IMR-90 (cell line): ENCODE data around the gene EXOC4. TPM values are rescaled to one million over a fixed set of nuclear protein-coding genes. Genes with fewer than 3 reads are reported as not detected.

Experiments
- ATAC-seq: fragments of 200-7000 bp; cut with Tn5 transposase; 2 replicates; pipeline ENCODE4 v1.9.1; 2020; ENCODE audit warnings: low read depth, mild to moderate bottlenecking, moderate library complexity
- BruUV-seq: library from RNA; stranded (reverse); fragments of 400-500 nt; replicated peaks from 2 replicates; lab custom pipeline; 2021; lab: Mats Ljungman, UMichigan
- CTCF ChIA-PET: fragments of 300-600 bp; formaldehyde crosslinking; extraction: SDS; loops from one replicate; lab custom pipeline; 2021; ENCODE audit warnings: antibody characterized with exemption; lab: Yijun Ruan, JAX
- POLR2A ChIA-PET: fragments of 300-600 bp; sonication (Branson Sonifier 250); formaldehyde crosslinking; loops from one replicate; lab custom pipeline; 2022; ENCODE audit warnings: antibody characterized with exemption; ENCODE audit not compliant: unreplicated experiment; lab: Charles Lee
- DNase-seq: peaks from one replicate; pipeline ENCODE4 v3.0.0; 2013
- H2AFZ ChIP-seq: replicated peaks from 2 replicates; pipeline ENCODE3; 2013; ENCODE audit warnings: low read length, mild to moderate bottlenecking; ENCODE audit not compliant: poor library complexity
- H2AK5ac ChIP-seq: 2 replicates; pipeline ENCODE4 v1.6.1; 2013; ENCODE audit warnings: low read depth, low read length, inconsistent platforms
- H2AK9ac ChIP-seq: replicated peaks from 2 replicates; pipeline ENCODE3; 2013; ENCODE audit warnings: mild to moderate bottlenecking, low read depth, low read length, moderate library complexity; ENCODE audit not compliant: poor library complexity
- H2BK120ac ChIP-seq: 2 replicates; pipeline ENCODE4 v1.6.1; 2013; ENCODE audit warnings: low read depth, low read length, inconsistent platforms
- H2BK15ac ChIP-seq: 3 replicates; pipeline ENCODE4 v1.6.1; 2013; ENCODE audit warnings: low read depth, low read length, inconsistent platforms
- H2BK20ac ChIP-seq: 2 replicates; pipeline ENCODE4 v1.6.1; 2013; ENCODE audit warnings: low read depth, mild to moderate bottlenecking, inconsistent platforms, low read length, moderate library complexity
- H2BK5ac ChIP-seq: 2 replicates; pipeline ENCODE4 v1.6.1; 2013; ENCODE audit warnings: mild to moderate bottlenecking, low read depth, low read length, inconsistent platforms; ENCODE audit not compliant: poor library complexity, severe bottlenecking
- H3K14ac ChIP-seq: replicated peaks from 2 replicates; pipeline ENCODE4 v1.6.1; 2013; ENCODE audit warnings: low read depth, low read length, inconsistent platforms
- H3K18ac ChIP-seq: 2 replicates; pipeline ENCODE4 v1.6.1; 2013; ENCODE audit warnings: low read depth, low read length, control low read depth
- H3K23ac ChIP-seq: 2 replicates; pipeline ENCODE4 v1.6.1; 2013; ENCODE audit warnings: low read depth, low read length, inconsistent platforms
- H3K27ac ChIP-seq: 2 replicates; pipeline ENCODE4 v1.5.1; 2013; ENCODE audit warnings: mild to moderate bottlenecking, control low read depth, low read length; ENCODE audit not compliant: insufficient read depth
- H3K27me3 ChIP-seq: 2 replicates; pipeline ENCODE4 v1.6.1; 2013; ENCODE audit warnings: low read length; ENCODE audit not compliant: control insufficient read depth, insufficient read depth
- H3K36me3 ChIP-seq: 2 replicates; pipeline ENCODE4 v1.6.1; 2013; ENCODE audit warnings: low read length, mixed read lengths; ENCODE audit not compliant: control insufficient read depth, insufficient read depth
- H3K4ac ChIP-seq: 2 replicates; pipeline ENCODE4 v1.6.1; 2013; ENCODE audit warnings: low read depth, low read length, inconsistent platforms
- H3K4me1 ChIP-seq: 2 replicates; pipeline ENCODE4 v1.6.1; 2013; ENCODE audit warnings: low read length, mixed read lengths; ENCODE audit not compliant: control insufficient read depth, insufficient read depth
- H3K4me2 ChIP-seq: 2 replicates; pipeline ENCODE4 v1.6.1; 2013; ENCODE audit warnings: low read depth, mild to moderate bottlenecking, control low read depth, low read length, moderate library complexity
- H3K4me3 ChIP-seq: 2 replicates; pipeline ENCODE4 v1.5.1; 2013; ENCODE audit warnings: low read depth, mild to moderate bottlenecking, control low read depth, low read length, moderate library complexity; ENCODE audit not compliant: insufficient read depth
- H3K56ac ChIP-seq: 2 replicates; pipeline ENCODE4 v1.6.1; 2013; ENCODE audit warnings: low read length, inconsistent platforms; ENCODE audit not compliant: insufficient read depth; ENCODE audit errors: extremely low read depth
- H3K79me1 ChIP-seq, 2 experiments: 2 replicates each; pipeline ENCODE4 v1.6.1; 2013; ENCODE audit warnings: low read length in 2 of 2, inconsistent platforms in 1 of 2, low read depth in 1 of 2
- H3K9ac ChIP-seq: 2 replicates; pipeline ENCODE4 v1.6.1; 2013; ENCODE audit warnings: low read depth, low read length, control low read depth
- H3K9me1 ChIP-seq: 2 replicates; pipeline ENCODE4 v1.6.1; 2013; ENCODE audit warnings: low read length, inconsistent platforms; ENCODE audit not compliant: insufficient read depth
- H3K9me3 ChIP-seq: 2 replicates; pipeline ENCODE4 v1.6.1; 2013; ENCODE audit warnings: low read length; ENCODE audit not compliant: control insufficient read depth, insufficient read depth
- H4K20me1 ChIP-seq: 2 replicates; pipeline ENCODE4 v1.6.1; 2013; ENCODE audit warnings: low read length, inconsistent platforms; ENCODE audit not compliant: insufficient read depth
- H4K5ac ChIP-seq: 2 replicates; pipeline ENCODE4 v1.6.1; 2013; ENCODE audit warnings: mild to moderate bottlenecking, low read depth, low read length, control low read depth
- H4K8ac ChIP-seq, 2 experiments: 2 replicates each; pipeline ENCODE4 v1.6.1; 2013; ENCODE audit warnings: low read depth in 2 of 2, low read length in 2 of 2, control low read depth in 1 of 2, inconsistent platforms in 1 of 2
- H4K91ac ChIP-seq: 2 replicates; pipeline ENCODE4 v1.6.1; 2013; ENCODE audit warnings: low read depth, low read length, inconsistent platforms; ENCODE audit not compliant: insufficient read depth
- BHLHE40 ChIP-seq: fragments of 150-350 bp; IDR thresholded peaks from 2 replicates; pipeline ENCODE4 v1.6.1; 2016; ENCODE audit warnings: mild to moderate bottlenecking, low read depth, low read length
- CEBPB ChIP-seq: IDR thresholded peaks from 2 replicates; pipeline ENCODE4 v1.6.1; 2012; ENCODE audit warnings: low read depth, low read length, improper control_type of control experiment
- CHD1 ChIP-seq: IDR thresholded peaks from 2 replicates; pipeline ENCODE4 v1.6.1; 2012; ENCODE audit warnings: low read depth, low read length, improper control_type of control experiment
- FOS ChIP-seq: fragments of 150-350 bp; IDR thresholded peaks from 2 replicates; pipeline ENCODE4 v1.6.1; 2016; ENCODE audit warnings: low read depth, low read length
- MAFK ChIP-seq: IDR thresholded peaks from 2 replicates; pipeline ENCODE4 v1.6.1; 2012; ENCODE audit warnings: low read depth, low read length, improper control_type of control experiment
- MAZ ChIP-seq: IDR thresholded peaks from 2 replicates; pipeline ENCODE4 v1.6.1; 2012; ENCODE audit warnings: low read depth, mild to moderate bottlenecking, low read length, improper control_type of control experiment, moderate library complexity, borderline replicate concordance
- MXI1 ChIP-seq: IDR thresholded peaks from 2 replicates; pipeline ENCODE4 v1.6.1; 2012; ENCODE audit warnings: low read depth, mild to moderate bottlenecking, low read length, moderate library complexity, borderline replicate concordance
- NFE2L2 ChIP-seq: fragments of 150-350 bp; IDR thresholded peaks from 2 replicates; pipeline ENCODE4 v1.6.1; 2016; ENCODE audit warnings: low read depth, mild to moderate bottlenecking, low read length
- POLR2A ChIP-seq: IDR thresholded peaks from 2 replicates; pipeline ENCODE4 v1.6.1; 2012; ENCODE audit warnings: mild to moderate bottlenecking, low read depth, low read length
- RAD21 ChIP-seq: IDR thresholded peaks from 2 replicates; pipeline ENCODE4 v1.6.1; 2012; ENCODE audit warnings: low read length, improper control_type of control experiment
- RCOR1 ChIP-seq: IDR thresholded peaks from 2 replicates; pipeline ENCODE4 v1.6.1; 2012; ENCODE audit warnings: mild to moderate bottlenecking, low read length, improper control_type of control experiment; ENCODE audit not compliant: insufficient replicate concordance
- RFX5 ChIP-seq: IDR thresholded peaks from 2 replicates; pipeline ENCODE4 v1.8.0; 2012; ENCODE audit warnings: low read depth, mild to moderate bottlenecking, low read length, moderate library complexity
- SMC3 ChIP-seq: fragments of 150-350 bp; IDR thresholded peaks from 2 replicates; pipeline ENCODE4 v1.6.1; 2016; ENCODE audit warnings: low read depth, mild to moderate bottlenecking, antibody characterized with exemption, low read length, moderate library complexity
- WGBS, 2 experiments: methylation state at CpG; one replicate each; pipeline versions ENCODE4 v1.1.5 to v1.1.7; 2013; ENCODE audit warnings: missing lambda C conversion rate in 2 of 2; ENCODE audit not compliant: insufficient read length in 1 of 2; ENCODE audit errors: extremely low coverage in 2 of 2; 5-methylcytosine and 5-hydroxymethylcytosine counted together
- dilution Hi-C: fragments of 300-500 bp; cut with HindIII; formaldehyde crosslinking; loops from one replicate; pipeline ENCODE4 v1.14.3; 2018; ENCODE audit warnings: low sequenced_read_pairs; ENCODE audit not compliant: unreplicated experiment
- in situ Hi-C: fragments of 300-500 bp; cut with MboI; formaldehyde crosslinking; loops from 3 replicates; pipeline ENCODE4 v1.14.3; 2019; ENCODE audit warnings: low sequenced_read_pairs, inconsistent platforms, mixed read lengths
- intact Hi-C: fragments of 100-400 bp; cut with micrococcal nuclease; formaldehyde crosslinking; loops from 2 replicates; pipeline ENCODE4 v1.10.0; 2022
- polyA plus RNA-seq, 3 experiments: library from polyadenylated mRNA; depleted of rRNA; stranded (reverse); fragments of >200 nt; gene quantifications; 2 replicates each; pipeline ENCODE4 v1.2.3, GENCODE V29; 2012; ENCODE audit warnings: low replicate concordance in 1 of 3
- total RNA-seq: library from RNA; depleted of rRNA; stranded (reverse); fragments of >200 nt; gene quantifications from 2 replicates; pipeline ENCODE4 v1.2.3, GENCODE V29; 2012
- TF ChIP-seq, protein P1 (sequence below): fragments of 150-350 bp; IDR thresholded peaks from 2 replicates; pipeline ENCODE4 v1.6.1; 2016; ENCODE audit warnings: low read depth, mild to moderate bottlenecking, low read length, moderate library complexity, borderline replicate concordance
- TF ChIP-seq, protein P2 (sequence below): fragments of 150-350 bp; IDR thresholded peaks from 2 replicates; pipeline ENCODE4 v1.6.1; 2017; ENCODE audit warnings: mild to moderate bottlenecking, antibody characterized with exemption, low read length, low read depth
- TF ChIP-seq, protein P3 (sequence below): conservative IDR thresholded peaks from 2 replicates; pipeline ENCODE4 v1.5.1; 2012; ENCODE audit warnings: mild to moderate bottlenecking, low read depth, low read length, improper control_type of control experiment

Gene EXOC4
- total and polyA plus RNA-seq, 2 of the 4 experiments (the other 2 are of a cell fraction): 25.4 to 94.6 TPM

DNA sequence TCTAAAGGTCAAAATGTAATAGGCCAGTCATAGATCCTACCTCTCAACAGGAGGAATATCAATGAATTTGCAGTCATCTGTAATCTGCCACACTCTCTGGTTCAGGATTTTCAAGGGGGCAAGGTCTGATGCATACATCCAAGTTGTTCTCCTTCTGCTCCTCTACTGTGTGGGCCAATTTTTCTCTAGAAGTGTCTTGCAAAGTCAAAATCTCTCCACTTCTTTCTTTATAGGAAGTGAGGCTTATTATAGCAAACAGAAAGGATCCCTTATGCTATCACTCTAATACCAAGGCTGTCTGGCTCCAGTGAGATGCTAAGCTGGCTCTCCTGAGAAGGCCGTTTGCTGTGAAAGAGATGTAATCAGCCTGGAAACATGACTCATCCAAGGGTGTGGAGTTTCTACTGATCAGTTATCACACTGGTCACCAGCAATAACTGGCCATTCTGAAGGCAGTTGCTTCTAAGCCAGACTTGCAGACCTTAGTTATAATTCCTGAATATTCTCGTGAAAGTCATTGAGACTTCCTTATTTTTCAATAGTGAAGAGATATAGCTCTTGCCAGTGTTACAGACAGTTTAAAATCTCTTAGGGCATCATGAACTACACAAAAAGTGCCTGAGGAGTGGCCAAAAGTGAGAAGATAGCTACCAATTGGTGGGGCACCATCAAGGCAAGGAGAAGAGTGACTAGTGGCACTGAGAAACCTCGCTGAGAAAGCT lies 831.0 kb downstream of the EXOC4 start:
- Histone ChIP-seq H4K8ac (no peak overlapping the region), H3K14ac (no peak overlapping the region), H3K9ac (no peak overlapping the region), H3K36me3 (no peaks in the 10 kb centered on the region), H3K27me3 (no peaks in the 10 kb centered on the region), H3K9me1 (no peaks in the 10 kb centered on the region), H3K4ac (no peak overlapping the region), H4K20me1 (no peaks in the 10 kb centered on the region), H3K23ac (no peak overlapping the region), H2AK9ac (no peak overlapping the region), H3K9me3 (no peaks in the 10 kb centered on the region), H2BK15ac (no peak overlapping the region), H3K56ac (no peak overlapping the region), H3K4me2 (no peak overlapping the region), H2AK5ac (no peak overlapping the region), H2BK120ac (no peak overlapping the region), H3K4me1 (no peaks in the 10 kb centered on the region), H3K18ac (no peak overlapping the region), H2AFZ (no peak overlapping the region), H2BK20ac (no peak overlapping the region), H4K5ac (no peak overlapping the region), H4K91ac (no peak overlapping the region), H3K4me3 (no peak overlapping the region), H2BK5ac (no peak overlapping the region), H3K79me1 (no peaks in the 10 kb centered on the region), H3K27ac (no peak overlapping the region)
- dilution Hi-C loops: no loop called here
- intact Hi-C loops: no loop called here
- DNase-seq: peak; percentile 16
- no peak for TF ChIP-seq SMC3
- no peak for TF ChIP-seq BHLHE40
- TF ChIP-seq, protein P1, sequence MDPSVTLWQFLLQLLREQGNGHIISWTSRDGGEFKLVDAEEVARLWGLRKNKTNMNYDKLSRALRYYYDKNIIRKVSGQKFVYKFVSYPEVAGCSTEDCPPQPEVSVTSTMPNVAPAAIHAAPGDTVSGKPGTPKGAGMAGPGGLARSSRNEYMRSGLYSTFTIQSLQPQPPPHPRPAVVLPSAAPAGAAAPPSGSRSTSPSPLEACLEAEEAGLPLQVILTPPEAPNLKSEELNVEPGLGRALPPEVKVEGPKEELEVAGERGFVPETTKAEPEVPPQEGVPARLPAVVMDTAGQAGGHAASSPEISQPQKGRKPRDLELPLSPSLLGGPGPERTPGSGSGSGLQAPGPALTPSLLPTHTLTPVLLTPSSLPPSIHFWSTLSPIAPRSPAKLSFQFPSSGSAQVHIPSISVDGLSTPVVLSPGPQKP: no peak
- TF ChIP-seq RCOR1: no peak
- TF ChIP-seq RAD21: no peak
- TF ChIP-seq, protein P2, sequence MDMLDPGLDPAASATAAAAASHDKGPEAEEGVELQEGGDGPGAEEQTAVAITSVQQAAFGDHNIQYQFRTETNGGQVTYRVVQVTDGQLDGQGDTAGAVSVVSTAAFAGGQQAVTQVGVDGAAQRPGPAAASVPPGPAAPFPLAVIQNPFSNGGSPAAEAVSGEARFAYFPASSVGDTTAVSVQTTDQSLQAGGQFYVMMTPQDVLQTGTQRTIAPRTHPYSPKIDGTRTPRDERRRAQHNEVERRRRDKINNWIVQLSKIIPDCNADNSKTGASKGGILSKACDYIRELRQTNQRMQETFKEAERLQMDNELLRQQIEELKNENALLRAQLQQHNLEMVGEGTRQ: no peak
- no peak for TF ChIP-seq RFX5
- no peak for TF ChIP-seq FOS
- TF ChIP-seq, protein P3, sequence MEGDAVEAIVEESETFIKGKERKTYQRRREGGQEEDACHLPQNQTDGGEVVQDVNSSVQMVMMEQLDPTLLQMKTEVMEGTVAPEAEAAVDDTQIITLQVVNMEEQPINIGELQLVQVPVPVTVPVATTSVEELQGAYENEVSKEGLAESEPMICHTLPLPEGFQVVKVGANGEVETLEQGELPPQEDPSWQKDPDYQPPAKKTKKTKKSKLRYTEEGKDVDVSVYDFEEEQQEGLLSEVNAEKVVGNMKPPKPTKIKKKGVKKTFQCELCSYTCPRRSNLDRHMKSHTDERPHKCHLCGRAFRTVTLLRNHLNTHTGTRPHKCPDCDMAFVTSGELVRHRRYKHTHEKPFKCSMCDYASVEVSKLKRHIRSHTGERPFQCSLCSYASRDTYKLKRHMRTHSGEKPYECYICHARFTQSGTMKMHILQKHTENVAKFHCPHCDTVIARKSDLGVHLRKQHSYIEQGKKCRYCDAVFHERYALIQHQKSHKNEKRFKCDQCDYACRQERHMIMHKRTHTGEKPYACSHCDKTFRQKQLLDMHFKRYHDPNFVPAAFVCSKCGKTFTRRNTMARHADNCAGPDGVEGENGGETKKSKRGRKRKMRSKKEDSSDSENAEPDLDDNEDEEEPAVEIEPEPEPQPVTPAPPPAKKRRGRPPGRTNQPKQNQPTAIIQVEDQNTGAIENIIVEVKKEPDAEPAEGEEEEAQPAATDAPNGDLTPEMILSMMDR: no peak
- TF ChIP-seq CHD1: no peak
- TF ChIP-seq MXI1: no peak
- no peak for TF ChIP-seq MAZ
- TF ChIP-seq MAFK: no peak
- no peak for TF ChIP-seq NFE2L2
- no peak for TF ChIP-seq POLR2A
- TF ChIP-seq CEBPB: no peak
- 0 out of 2 replicates have a peak, but pooled peaks have one; percentile 40 for ATAC-seq
- POLR2A ChIA-PET: no interaction called here
- no CpG with 5 or more reads among the region's 3 CpGs for WGBS, 2 experiments
- CTCF ChIA-PET: no interaction called here
- no TSS peak for BruUV-seq
- in situ Hi-C loops: no loop called here
